SK-N-SH (cell line): Measurements from ENCODE around the gene THBS1.

Experiments
- CTCF ChIP-seq: fragments of 200-600 bp; sonication (generic); IDR thresholded peaks from 2 replicates; pipeline ENCODE4 v1.6.1; 2017; ENCODE audit warnings: antibody characterized with exemption, mild to moderate bottlenecking, moderate library complexity
- EP300 ChIP-seq, 2 experiments: IDR thresholded peaks; 2 replicates each; pipeline versions ENCODE4 v1.4.0 to v1.6.1; 2012; ENCODE audit warnings: borderline replicate concordance in 1 of 2, low read depth in 1 of 2, low read length in 1 of 2
- GABPA ChIP-seq: IDR thresholded peaks from 2 replicates; pipeline ENCODE4 v1.4.0; 2012; ENCODE audit warnings: low read depth, mild to moderate bottlenecking
- MXI1 ChIP-seq: IDR thresholded peaks from 2 replicates; pipeline ENCODE4 v1.6.1; 2012; ENCODE audit warnings: mild to moderate bottlenecking, low read depth, low read length, improper control_type of control experiment
- NFIC ChIP-seq: IDR thresholded peaks from 2 replicates; pipeline ENCODE4 v1.4.0; 2012; ENCODE audit warnings: borderline replicate concordance
- RAD21 ChIP-seq: IDR thresholded peaks from 2 replicates; pipeline ENCODE4 v1.6.1; 2012; ENCODE audit warnings: mild to moderate bottlenecking, low read length
- RCOR1 ChIP-seq: fragments of 150-350 bp; IDR thresholded peaks from 2 replicates; pipeline ENCODE4 v1.6.1; 2017; ENCODE audit warnings: antibody characterized with exemption, low read length
- RXRA ChIP-seq: IDR thresholded peaks from 2 replicates; pipeline ENCODE4 v1.4.0; 2012; ENCODE audit warnings: low read depth, mild to moderate bottlenecking, borderline replicate concordance
- USF2 ChIP-seq: fragments of 150-350 bp; IDR thresholded peaks from 2 replicates; pipeline ENCODE4 v1.6.1; 2017; ENCODE audit warnings: antibody characterized with exemption, low read length, low read depth, borderline replicate concordance

GRCh38 chr15:39589815-39590644 is 9.2 kb downstream of the THBS1 start:
- no peak for TF ChIP-seq RAD21
- TF ChIP-seq NFIC, result no peak
- no peak for TF ChIP-seq CTCF
- no peak for TF ChIP-seq RCOR1
- no peak for TF ChIP-seq RXRA
- TF ChIP-seq USF2, result no peak
- no peak for TF ChIP-seq GABPA
- no peak for TF ChIP-seq MXI1
- no peak for TF ChIP-seq EP300 (IDR thresholded peaks at IDR 0.05; ENCODE audit: borderline replicate concordance in 1 of 2, low read depth in 1 of 2, low read length in 1 of 2)
